Left hindlimb (tissue), 1 donor: ENCODE results near the gene USP19.

Experiments used
- DNase-seq: peaks from one replicate; pipeline ENCODE4 v3.0.0-alpha.2; 2018

The USP19 gene

DNA sequence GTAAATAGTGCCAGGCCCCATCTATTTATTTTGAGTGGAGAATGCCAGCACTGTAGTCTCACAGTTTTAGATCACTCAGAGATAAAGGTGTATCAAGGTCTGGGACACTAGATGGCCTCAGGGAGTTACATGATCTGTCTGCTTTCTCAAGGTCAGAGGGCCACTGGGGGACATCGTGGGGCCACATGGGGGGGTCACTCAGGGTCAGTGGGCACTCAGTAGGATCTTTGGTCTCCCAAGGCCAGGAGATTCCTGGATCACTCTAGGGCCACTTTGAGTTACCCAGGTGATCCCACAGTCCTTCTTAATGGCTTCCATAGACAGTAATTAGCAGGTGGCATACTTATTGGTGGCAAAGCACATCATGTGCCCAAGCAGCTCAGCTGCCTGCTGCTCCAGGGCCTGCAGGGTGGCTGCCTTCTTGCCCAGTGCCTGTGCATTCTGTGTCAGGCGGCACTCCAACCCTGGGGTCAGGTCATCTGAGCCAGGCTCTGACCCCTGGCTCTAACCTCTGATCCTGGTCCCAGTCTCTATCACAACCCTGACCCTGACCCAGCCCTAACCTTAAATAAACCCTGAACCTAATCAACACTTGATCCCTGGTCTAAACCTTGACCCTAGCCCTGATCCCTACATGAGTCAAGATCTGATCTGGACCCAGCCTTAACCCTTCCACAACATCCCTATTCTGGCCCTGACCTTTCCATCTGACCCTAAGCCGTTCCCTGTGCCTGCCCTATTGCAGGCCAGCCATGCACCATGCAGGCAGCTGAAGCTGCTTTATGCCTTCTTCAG, 14.0 kb upstream of the USP19 start:
- no peak for DNase-seq

DNA sequence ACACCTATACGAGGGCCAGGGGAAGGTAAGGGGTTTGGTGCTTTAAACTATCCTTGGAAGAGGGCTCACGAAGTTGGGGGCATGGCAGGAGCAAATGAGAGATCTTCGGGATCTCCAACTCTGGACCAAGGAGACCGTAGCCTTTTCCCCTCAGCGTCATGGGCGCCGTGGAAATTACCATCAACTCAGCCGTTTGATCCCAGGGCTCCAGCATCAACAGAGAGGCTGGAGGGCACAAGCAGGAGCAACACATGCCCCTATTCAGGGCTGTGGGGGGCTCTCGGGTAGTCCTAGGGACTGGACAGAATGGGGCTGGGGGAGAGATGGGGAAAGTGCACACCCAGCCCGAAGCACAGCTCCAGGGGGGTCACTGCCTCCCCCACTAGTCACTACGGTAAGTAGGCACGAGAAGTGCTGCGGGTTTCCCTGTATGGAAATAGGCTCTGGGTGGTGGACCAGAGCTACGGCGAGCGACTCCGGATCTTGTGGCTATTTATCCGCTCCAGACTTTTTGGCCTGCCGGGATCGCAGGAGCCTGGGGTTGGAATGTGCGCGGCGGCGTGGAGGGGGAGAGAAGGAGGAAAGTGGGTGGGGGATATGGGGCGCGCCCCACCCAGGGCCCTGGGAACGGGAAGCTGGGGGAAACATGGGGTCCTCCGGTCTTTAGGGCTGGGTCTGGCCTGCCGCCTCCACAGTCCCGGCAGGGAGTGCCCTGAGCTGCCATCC, 12.8 kb upstream of the USP19 start:
- peak; percentile 92 for DNase-seq

DNA sequence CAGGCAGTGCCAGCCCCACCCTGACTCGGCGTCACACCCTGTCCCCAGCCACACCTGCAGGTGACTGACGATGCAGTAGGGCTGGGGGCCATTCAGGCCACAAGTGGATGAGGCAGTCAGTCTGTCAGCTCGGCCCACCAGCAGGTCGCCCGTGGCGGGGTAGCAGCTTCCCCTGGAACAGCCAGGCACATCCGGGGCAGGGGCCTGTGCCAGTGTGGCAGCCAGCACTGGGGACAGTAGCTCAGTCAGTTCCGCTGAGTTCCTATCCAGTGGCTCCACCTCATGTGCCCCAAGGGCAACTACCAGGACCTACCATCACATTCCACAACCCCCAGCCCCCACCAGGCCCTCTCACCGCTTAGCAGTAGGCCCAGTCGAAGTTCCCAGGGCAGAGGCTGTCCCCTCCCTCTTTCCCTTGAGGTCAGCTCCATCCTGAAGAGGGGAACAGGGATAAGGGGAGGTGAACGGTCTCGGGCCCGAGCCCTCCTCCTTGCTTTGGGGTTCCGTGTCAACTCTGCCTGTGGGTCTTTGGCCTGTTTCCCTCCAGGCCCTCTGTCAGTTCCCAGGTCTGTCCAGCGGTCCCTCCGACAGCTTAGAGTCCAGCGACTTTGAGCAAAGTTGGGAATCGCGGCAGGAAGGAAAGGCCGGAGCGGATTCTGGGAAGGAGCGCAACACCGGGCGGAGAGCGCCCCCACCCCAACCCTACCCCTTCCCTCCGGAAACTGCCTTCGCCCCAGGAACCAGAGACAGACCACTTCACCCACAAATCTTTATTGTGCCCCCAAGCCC, 12.0 kb upstream of the USP19 start, which contains the start of gene LAMB2:
LAMB2 (minus strand) TSS at position 614 of the 789 bp plus-strand sequence; CDS start at position 431, 183 bp downstream.
- DNase-seq: peak; percentile 83

DNA sequence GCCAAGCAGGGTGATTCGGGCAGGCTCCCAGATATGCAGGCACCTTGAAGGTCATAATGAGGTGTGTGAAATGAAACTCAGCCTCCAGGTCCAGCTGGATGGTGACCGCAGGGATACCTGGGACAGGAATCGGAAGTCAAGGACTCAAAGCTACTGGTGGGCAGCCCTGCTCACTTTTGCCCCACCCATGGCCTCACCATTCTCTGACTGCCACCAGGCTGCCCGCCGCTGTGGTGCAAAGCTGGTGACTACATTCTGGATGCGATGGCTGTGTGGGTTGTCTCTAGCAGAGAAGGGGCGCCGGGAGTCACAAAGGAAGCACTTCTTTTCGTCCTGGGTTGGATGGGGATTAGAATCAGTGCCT, 11.4 kb upstream of the USP19 start:
- DNase-seq: no peak

DNA sequence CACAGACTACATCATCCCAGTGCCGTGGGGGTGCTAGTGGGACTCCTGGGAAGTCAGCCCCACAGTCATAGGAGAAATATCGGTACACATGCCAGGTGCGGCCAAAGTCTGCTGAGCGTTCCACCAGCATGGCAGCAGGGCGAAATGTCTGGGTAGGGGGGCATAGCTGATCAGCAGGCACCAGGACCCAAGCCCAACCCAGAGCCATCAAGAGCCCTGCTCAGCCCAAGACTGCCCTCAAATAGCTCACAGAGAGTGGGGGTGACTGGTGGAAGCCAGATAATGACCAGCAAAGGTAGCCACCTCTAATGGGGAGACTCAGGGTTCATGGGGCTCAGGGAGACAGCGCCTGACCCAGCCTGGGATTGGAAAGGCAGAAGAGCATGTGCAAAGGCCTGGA, 11.0 kb upstream of the USP19 start:
- no peak for DNase-seq

DNA sequence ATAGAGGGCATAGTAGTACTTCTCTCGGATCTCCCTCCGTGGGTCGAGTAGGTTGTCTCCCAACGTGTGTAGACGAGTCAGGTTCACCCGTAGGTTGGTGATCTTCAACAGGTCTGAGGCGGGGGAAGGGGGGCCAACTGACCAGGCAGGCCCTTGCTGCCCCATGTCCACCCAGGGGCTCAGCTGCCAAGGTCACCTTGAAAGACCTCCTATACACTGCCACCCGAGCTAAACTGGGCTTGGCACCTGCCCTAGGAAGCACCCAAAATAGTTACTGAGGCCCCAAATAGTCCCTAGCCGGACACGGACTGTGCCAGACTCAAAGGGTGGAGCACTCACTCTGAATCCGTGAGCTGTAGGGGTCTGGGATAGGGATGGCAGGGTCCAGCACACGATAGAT, 10.4 kb upstream of the USP19 start:
- DNase-seq: no peak

DNA sequence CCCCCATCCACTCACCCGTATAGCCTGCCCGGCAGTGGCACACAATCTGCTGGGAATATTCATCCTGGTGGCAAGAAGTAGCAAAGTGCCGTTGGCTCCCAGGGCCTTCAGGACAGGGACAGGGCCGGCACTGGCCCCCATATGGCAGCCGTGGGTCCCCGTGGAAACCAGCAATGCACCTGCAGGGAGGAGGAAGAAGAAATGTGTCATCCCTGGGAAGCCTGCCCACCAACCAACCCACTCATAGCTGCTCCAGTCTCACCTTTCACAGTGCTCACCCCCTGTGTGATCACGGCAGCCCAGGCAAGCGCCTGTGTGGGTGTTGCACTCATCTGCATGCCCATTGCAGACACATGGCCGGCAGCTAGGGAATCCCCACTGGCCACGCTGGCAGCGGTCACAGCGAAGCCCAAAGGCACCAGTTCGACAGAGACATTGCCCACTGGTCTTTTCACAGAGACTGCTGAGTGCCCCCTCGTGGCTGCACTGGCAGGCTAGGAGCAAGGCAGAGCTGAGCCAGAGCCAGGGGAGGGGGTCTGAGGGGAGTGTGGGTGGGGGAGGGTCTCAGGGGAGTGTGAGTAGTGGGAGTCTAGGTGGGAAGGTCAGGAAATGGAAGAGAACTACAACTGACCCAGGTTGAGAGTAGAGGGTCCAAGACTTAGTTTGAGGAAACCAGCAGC, 4.5 kb upstream of the USP19 start:
- no peak for DNase-seq

DNA sequence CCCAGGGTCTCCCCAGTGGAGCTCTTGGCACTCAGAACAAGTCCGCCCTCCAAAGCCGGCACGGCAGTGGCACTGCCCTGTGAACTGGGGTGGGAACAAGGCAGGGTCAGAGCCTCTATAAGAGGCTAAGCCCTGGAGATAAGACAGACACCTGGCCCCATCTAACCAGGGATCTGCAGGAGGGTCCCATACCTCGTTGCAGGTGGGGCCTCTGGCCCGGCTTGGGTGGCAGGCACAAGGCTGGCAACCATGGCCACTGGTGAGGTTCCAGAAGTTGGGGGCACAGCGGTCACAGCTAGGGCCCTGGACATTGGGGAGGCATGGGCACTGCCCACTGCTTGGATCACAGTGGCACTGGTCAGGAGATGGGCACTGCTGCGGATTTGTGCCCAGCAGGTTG, 3.6 kb upstream of the USP19 start:
- no peak for DNase-seq

DNA sequence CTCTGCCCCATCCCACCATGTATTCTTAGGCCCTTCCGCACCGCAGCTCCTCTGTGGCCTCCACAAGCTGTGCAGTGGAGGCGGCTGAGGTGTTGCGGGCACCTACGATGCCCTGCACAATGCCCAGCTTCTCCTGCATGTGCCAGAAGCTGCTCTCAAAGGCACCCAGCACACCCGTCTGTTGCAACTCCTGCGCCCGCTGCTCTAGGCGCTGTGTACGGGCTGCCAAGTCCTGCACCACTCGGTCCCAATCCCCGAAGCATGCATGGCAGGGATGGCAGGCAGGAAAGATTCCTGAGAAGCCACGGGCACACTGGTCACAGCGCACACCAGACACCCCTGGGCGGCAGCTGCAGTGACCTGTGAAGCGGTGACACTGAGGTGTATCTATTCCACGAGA, 3.1 kb upstream of the USP19 start:
- no peak for DNase-seq

DNA sequence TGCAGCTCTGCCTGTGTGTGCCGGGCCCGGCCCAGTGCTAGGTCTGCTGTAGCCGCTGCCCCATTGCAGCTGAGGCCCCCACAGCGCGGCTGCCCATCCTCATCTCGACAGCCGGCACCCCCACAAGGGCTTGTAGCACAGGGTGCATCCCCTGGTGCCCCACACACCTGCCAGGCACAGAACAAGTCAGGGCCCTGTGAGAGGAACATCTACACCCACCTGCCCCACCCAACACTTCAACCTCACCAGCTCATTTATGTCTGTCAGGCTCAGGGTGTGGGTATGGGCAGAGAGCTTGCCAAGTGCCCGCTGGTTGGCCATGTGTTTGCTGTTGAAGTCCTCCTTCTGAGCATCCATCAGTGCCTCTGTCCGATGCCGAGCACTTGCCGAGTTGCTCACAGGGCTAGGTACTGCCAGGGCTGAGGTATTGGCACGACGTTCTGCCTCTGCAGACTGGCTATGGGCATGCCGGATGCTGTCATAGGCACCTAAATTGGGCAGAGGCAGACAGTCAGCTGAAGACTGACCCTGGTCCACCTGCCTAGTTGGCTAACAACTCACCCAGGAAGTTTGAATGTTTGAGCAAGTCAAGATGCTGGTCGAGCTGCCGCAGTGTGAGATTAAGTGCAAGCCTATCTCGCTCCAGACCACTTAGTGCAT, 2.4 kb upstream of the USP19 start:
- DNase-seq: no peak

DNA sequence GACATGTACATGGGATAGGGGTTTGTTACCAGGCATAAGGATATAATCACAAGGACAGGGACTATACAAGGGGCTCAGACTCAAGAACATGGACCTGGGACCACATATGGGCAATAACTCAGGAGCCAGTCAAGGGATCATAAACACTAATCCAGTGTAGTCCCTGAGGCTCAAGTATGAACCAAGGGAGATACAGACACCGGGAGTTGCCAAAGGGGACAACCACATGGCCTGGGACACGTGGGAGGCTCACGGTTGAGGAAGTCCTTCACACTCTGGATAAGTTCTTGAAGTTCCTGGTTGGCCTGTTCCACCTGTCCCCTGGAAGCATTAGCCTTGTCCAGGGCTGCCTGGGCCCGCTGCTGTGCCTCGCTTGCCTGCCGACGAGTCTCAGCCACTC, 1.8 kb upstream of the USP19 start:
- no peak for DNase-seq

DNA sequence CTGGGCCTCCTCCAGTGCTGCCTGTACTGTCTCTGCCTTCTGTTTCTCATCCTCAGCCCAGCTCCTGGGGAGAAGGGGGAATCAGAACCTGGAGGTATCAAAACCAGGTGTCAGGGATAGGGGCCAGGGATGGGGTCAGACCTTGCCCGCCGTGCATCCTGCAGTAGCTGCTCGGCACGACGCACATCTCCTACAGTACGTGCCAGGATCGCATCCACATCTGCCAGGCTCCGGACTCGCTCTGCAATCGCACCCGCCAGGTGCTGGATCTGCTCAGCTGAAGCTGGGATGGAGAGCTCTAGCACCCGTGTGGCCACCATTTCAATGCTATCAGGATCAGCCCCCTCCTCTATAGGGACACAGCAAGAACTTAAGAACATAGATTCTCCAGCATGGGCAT, 1.4 kb upstream of the USP19 start:
- DNase-seq: no peak

DNA sequence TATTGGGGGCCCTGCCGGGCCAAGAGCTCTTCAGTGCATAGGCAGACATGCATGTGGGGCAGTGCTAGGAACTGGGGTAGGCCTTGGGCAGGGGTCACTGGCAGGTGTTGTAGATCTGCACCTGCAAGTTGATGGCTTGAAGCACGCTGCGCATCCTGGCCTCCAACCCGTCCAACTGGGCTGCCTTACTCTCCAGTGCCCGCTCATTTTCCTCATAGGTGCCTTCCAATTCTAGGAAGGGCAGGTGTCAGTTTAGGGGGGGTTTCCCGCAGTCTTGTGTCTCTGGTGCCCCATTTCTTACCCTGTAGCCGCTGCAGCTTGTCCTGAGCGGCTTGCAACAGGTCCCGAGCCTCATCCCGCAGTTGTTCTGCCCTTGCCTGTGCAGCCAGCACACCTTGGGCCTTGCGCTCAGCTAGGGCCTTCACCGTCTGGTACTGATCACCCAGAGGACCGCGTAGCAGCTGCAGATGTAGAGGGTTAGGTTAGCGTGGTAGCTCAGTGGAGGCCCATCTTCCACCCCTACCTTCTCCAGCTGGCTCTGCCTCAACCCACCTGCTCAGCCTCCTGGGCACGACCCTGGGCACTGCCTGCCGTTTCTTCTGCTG, 611 bp upstream of the USP19 start:
- DNase-seq: no peak

DNA sequence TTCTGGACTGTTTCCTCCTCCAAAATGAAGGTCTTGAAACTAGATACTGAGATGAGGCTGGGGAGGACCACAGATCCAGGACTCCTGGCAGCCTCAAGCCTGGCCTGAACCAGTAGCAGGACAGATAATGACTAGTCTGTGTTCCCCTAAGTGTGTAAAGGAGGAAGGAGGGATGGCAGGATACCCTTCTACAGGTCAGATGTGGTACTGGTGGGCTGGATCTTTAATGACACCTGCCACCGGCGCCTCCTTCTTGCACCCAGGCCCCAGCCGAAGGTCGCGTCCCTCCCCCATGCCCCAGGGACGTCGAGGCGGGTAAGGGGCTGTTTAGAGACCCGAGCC, 556 bp downstream of the USP19 start:
- no peak for DNase-seq

DNA sequence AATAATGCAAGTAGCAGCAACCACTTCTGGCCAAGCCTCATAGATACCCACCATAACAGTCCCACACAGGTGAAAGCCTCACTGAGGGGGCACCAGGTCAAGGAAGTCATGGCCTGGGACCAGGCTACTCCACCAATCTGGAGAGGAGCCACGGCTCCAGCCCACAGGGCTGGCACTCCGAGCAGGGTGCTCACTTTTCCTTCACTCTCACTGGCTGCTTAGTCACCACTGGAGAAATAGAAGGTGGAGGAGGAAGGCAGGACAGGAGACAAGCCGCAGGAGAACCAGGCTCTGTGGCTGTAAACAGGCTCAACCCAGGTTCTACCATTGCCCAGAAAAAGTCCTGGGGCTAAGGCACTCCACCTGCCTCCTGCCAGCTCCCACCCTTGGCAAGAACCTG, 1.2 kb downstream of the USP19 start:
- DNase-seq: no peak

DNA sequence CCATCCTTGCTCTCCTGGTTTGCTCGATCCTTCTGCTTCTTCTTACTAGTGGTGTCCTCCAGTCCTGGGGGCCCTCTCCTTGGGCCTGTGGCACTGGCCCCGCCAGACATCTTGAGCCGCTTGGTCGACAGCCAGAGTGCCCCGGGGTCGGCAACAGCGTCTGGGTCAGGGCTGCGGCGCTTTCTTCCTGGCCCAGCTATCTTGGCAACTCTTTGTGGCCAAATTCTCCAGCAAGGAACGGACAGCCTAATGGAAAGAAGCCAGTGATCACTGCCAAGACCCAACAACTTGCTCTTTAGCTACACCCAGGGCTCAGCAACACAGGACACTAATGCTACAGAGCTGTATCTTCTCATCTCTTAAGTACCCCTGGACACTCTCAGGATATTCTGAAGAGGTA, 1.6 kb downstream of the USP19 start:
- DNase-seq: no peak

DNA sequence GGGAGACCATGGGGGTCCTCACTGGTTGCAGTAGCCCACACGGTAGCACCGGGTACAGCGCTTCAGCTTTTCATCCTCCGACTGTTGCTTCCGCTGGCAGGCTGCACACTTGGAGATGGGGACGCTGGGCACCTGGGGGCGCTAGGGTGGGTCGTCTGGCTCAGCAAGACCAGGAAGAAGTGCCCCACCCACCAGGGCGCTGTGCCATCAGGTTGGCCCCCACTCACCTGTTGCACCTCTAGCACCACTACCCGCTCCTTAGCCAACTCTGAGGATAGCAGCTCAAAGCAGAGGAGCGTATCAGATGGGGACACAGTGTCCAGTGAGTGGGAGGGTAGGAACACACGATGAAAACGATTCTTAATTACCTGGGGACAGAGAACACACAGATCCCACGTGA, 8.4 kb downstream of the USP19 start:
- DNase-seq: no peak

DNA sequence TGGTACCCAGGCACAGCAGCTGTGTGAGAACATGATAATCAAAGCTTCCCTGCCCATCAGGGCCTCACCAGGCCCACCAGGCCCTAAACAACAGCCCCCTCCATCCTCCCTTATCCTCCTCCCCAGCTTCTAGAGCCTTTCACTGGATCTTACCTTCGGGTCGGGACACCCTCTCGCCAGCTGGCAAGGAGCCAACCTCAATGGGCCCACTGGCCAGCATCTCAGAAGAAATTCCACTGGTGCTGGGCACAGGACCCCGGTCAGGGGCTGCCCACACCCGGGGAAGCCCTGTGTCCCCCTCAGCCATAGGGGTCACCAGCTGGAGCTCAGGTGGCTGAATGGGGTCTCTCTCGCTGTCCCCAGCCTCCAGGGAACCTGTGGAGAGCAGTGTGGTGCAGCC, 9.3 kb downstream of the USP19 start:
- no peak for DNase-seq

DNA sequence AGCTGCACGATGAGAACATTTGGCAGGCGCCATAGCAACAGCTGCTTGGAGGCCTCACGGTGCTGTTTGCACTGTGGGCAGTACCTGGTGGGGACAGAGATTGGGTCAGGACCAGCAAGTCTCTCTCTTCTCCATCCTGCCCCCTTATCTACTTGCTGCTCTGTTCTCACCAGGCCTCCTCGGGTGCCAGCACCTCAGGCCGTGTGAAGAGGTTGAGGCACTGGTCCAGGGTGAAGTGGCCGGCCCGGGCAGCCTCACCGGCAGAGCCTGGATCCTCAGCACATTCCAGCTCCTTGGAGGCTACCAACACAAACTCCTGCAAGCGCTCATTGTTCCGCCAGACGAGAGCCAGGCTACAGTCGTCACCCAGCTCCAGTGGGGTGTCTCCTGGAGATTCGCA, 9.8 kb downstream of the USP19 start:
- DNase-seq: no peak

DNA sequence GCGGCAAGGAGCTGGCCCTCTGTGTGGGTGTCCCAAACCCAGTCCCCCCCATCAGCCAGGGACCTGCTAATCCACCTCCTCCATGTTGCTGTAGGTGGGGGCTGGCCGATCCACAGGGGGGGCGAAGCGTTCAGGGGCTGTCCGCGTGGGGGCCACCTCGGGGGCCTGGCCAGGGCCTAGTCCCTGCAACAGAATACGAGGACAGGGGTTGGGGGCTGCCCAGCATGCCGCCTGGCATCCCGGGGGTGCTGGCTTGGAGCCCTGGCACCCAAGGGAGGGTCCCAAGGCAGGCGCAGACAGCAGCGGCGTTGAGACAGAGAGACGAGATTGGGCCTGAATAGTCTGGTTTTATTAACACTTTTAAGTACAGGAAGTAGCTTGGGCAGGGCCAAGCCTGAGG, 12.3 kb downstream of the USP19 start:
- no peak for DNase-seq

DNA sequence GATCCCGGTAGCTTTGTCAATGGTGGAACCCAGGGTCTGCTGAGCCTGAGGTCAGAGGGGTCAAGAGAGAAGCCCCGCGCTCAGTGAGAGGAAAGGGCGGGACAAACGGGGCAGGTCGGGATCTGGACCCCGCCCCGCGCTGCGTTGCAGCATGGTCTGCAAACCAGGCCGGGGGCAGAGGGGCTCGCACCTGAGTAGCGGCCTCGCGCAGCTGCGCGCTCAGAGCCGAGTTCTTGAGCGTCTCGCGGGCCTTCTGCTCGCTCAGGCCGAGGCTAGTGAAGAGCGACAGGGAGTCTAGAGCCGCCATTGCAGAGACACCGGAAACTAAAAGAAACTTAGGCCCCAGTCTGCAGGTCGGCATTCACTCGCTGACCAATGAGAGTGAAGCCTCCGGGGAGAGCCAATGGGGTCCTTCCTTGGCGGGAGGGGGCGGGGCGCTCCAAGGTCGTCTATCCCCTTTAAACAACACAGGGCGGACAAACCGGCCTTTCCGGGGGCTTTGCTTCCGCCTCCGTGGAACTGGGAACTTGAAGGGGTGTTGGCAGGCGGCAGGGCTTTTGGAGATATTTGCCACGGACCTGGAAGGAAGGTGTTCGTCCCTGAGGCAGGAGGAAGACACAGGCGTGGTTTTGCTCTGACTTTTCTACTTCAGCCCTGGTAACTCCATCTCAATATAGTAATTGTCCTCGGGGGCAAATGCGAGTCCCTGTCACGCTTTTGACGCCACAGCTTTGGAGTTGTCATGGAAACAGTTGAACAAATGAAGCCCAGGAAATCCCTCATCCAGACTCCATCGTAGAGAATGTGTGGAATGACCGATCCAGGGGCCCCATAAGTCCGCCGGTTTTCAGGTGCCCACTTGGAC, 16.0 kb downstream of the USP19 start, which contains the start of gene QARS1:
QARS1 (minus strand) TSS at position 331 of the 865 bp plus-strand sequence; CDS start at position 307, 24 bp downstream.
- DNase-seq: peak; percentile 96
